HCT116 (cell line): Measurements from ENCODE around the gene RNF220.

Experiments used
- CTCF ChIP-seq, 3 experiments: fragments of 200-600 bp in 1 of 3; sonication (generic) in 1 of 3; IDR thresholded peaks in 2 of 3; conservative IDR thresholded peaks in 1 of 3; 2 replicates each; pipeline ENCODE4 v1.5.1; 2012 to 2017; ENCODE audit warnings: low read depth in 2 of 3, low read length in 2 of 3, antibody characterized with exemption in 1 of 3, borderline replicate concordance in 1 of 3, control low read depth in 1 of 3, mild to moderate bottlenecking in 1 of 3, mixed read lengths in 1 of 3, mixed run types in 1 of 3, moderate library complexity in 1 of 3; ENCODE audit not compliant: insufficient read depth in 1 of 3
- ELF1 ChIP-seq: IDR thresholded peaks from 2 replicates; pipeline ENCODE4 v1.6.1; 2012; ENCODE audit warnings: low read depth, borderline replicate concordance
- EZH2 ChIP-seq: fragments of 200-600 bp; sonication (generic); IDR thresholded peaks from 2 replicates; pipeline ENCODE4 v1.6.1; 2017; ENCODE audit warnings: antibody characterized with exemption, mixed run types
- EZH2phosphoT487 ChIP-seq: fragments of 200-600 bp; IDR thresholded peaks from 2 replicates; pipeline ENCODE4 v1.6.1; 2018; ENCODE audit warnings: antibody characterized with exemption, borderline replicate concordance
- MAX ChIP-seq: IDR thresholded peaks from 2 replicates; pipeline ENCODE4 v1.6.1; 2012
- POLR2AphosphoS5 ChIP-seq: IDR thresholded peaks from 2 replicates; pipeline ENCODE4 v1.6.1; 2011; ENCODE audit warnings: mild to moderate bottlenecking, low read depth, low read length, moderate library complexity
- RAD21 ChIP-seq: IDR thresholded peaks from 2 replicates; pipeline ENCODE4 v1.6.1; 2012; ENCODE audit warnings: low read depth, mild to moderate bottlenecking

GRCh38 chr1:44670751-44671640 lies 265.9 kb downstream of the RNF220 start:
- TF ChIP-seq MAX: no peak
- no peak for TF ChIP-seq EZH2
- no peak for TF ChIP-seq POLR2AphosphoS5
- no peak for TF ChIP-seq CTCF (IDR thresholded peaks at IDR 0.05 in 2 of 3, conservative IDR thresholded peaks at IDR 0.05 in 1 of 3; ENCODE audit: borderline replicate concordance in 1 of 3, insufficient read depth in 1 of 3, low read depth in 2 of 3, low read length in 2 of 3)
- no peak for TF ChIP-seq EZH2phosphoT487
- no peak for TF ChIP-seq ELF1
- no peak for TF ChIP-seq RAD21
